ENCODE results near the gene ZNF865. TPM values are rescaled to one million over a fixed set of nuclear protein-coding genes. Genes with fewer than 3 reads are reported as not detected.
A peak's percentile ranks its signal among the peaks of the same experiment; 100 is the strongest.

Gene ZNF865
- total and polyA plus RNA-seq, 2 of the 8 experiments (the other 6 are each of a cell fraction or from before 2014, with no cell fraction given), result 3.5 to 13.6 TPM

DNA sequence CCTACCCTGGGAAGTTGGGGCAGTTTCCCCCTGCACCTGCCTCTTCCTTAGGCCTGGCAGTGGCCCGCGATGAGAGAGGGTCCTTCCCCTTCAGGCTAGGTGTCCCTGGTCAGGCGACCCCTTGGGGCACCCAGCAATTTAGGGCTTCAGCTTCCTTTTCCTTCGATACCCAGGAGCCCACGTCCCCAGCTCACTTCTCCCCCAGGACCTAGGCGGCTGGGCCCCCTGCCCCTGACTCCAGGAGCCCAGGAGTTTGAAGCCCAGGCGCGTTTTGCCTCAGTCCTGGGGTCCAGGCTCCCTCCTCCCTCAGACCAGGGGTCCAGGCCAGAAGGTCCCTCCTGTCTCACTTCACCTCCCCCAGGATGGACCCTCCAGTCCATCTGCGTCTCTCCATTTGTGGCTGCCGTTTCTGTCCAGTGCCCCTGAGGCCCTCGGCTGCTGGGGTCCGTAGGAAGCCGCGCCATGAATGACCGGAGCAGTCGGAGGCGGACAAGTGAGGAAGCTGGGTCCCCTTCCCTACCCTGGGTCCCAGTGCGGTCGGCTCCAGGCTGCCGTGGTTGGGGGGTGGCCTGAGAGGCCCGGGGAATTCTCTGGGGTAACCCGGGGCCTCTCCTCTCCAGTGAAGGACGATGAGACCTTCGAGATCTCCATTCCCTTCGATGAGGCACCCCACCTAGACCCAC, 43.3 kb downstream of the ZNF865 start:
- Histone ChIP-seq H3K23me2 (ENCODE audit: low read depth, low read length) (peaks cover 14% of the 10 kb centered on the region), H3K56ac (replicated peaks; ENCODE audit: insufficient read length, low read depth, low read length) (no peak overlapping the region), H3K4me3 (ENCODE audit: extremely low read depth in 1 of 4, insufficient read depth in 2 of 4, low read depth in 3 of 4, low read length in 4 of 4) (peak overlapping the region; percentile 72 to 85 (median 78)), H3K14ac (ENCODE audit: insufficient read length) (no peak overlapping the region), H3K4me2 (ENCODE audit: insufficient read depth in 1 of 2, low read depth in 2 of 2, low read length in 2 of 2) (peak overlapping the region; percentile 78 to 81), H2BK12ac (ENCODE audit: low read depth, low read length) (no peak overlapping the region), H2BK20ac (ENCODE audit: low read length) (no peak overlapping the region), H4K91ac (replicated peaks; ENCODE audit: insufficient read length, low read length) (peak overlapping the region; percentile 54), H3K4me1 (replicated peaks in 1 of 4; ENCODE audit: control insufficient read depth in 3 of 4, insufficient read depth in 4 of 4, low read length in 3 of 4) (peaks cover 0 to 15% (median 7%) of the 10 kb centered on the region in 4 experiments; a peak in 6 of 7 replicates), H4K20me1 (replicated peaks in 1 of 2; ENCODE audit: control insufficient read depth in 1 of 2, insufficient read depth in 2 of 2, low read length in 2 of 2) (peaks cover 0 to 4% of the 10 kb centered on the region in 2 experiments), H3K36me3 (ENCODE audit: control insufficient read depth in 2 of 4, insufficient read depth in 4 of 4, low read length in 3 of 4) (peaks cover 7 to 13% (median 11%) of the 10 kb centered on the region in 4 experiments), H3K23ac (ENCODE audit: insufficient read length) (no peak overlapping the region), H2BK5ac (ENCODE audit: low read depth, low read length) (peak overlapping the region; percentile 83; the same call in 1 of the 2 replicates), H2BK120ac (replicated peaks; ENCODE audit: low read depth, low read length) (no peak overlapping the region), H3K9me3 (ENCODE audit: insufficient read depth in 2 of 2, low read depth in 1 of 2, low read length in 1 of 2) (no peaks in the 10 kb centered on the region), H3K9ac (replicated peaks in 1 of 4; ENCODE audit: extremely low read depth in 1 of 4, low read depth in 3 of 4, low read length in 3 of 4) (peak overlapping the region in 1 of 4 experiments; percentile 38; a peak in 1 of 7 replicates), H3K18ac (ENCODE audit: extremely low read depth, low read length) (no peak overlapping the region), H3K79me1 (ENCODE audit: low read depth, low read length) (peaks cover 12% of the 10 kb centered on the region), H2AFZ (ENCODE audit: low read length) (no peak overlapping the region), H4K8ac (ENCODE audit: extremely low read depth, insufficient read depth, low read length) (0 out of 2 replicates have a peak overlapping the region, but pooled peaks have one; percentile 14), H3K4ac (replicated peaks; ENCODE audit: insufficient read length, low read depth, low read length) (no peak overlapping the region), H3K27me3 (replicated peaks in 1 of 4; ENCODE audit: control insufficient read depth in 3 of 4, extremely low read depth in 1 of 4, insufficient read depth in 3 of 4, low read length in 3 of 4) (no peaks in the 10 kb centered on the region), H2AK5ac (ENCODE audit: low read depth, low read length) (no peak overlapping the region), H3K27ac (ENCODE audit: low read depth, low read length) (no peak overlapping the region), H4K5ac (ENCODE audit: insufficient read length, low read depth, low read length) (peak overlapping the region; percentile 15), H3K79me2 (ENCODE audit: control insufficient read depth in 1 of 2, insufficient read depth in 2 of 2, low read length in 2 of 2) (peaks cover 4 to 20% of the 10 kb centered on the region in 2 experiments; a peak in 3 of 4 replicates), H2BK15ac (ENCODE audit: low read length) (no peak overlapping the region)
- ChIA-PET CTCF (ENCODE audit: partially characterized antibody) (interaction anchor here (0.6 to 6.9 kb wide), 4 partner anchors 11 to 26 kb away, joined by 3 to 56 read pairs (median 18); no protein-coding TSS in a partner anchor), POLR2A (ENCODE audit: partially characterized antibody) (interaction anchor here (0.7 to 9.2 kb wide), 9 partner anchors 8 to 241 kb away, joined by 3 to 96 read pairs (median 4); partner anchors contain the start of genes UBE2S, ZNF580 and ZNF865)
- no peak for TF ChIP-seq POLR2A (IDR thresholded peaks at IDR 0.05; ENCODE audit: control extremely low read depth in 1 of 2, low read depth in 2 of 2, low read length in 2 of 2)
- TF ChIP-seq, protein P1, sequence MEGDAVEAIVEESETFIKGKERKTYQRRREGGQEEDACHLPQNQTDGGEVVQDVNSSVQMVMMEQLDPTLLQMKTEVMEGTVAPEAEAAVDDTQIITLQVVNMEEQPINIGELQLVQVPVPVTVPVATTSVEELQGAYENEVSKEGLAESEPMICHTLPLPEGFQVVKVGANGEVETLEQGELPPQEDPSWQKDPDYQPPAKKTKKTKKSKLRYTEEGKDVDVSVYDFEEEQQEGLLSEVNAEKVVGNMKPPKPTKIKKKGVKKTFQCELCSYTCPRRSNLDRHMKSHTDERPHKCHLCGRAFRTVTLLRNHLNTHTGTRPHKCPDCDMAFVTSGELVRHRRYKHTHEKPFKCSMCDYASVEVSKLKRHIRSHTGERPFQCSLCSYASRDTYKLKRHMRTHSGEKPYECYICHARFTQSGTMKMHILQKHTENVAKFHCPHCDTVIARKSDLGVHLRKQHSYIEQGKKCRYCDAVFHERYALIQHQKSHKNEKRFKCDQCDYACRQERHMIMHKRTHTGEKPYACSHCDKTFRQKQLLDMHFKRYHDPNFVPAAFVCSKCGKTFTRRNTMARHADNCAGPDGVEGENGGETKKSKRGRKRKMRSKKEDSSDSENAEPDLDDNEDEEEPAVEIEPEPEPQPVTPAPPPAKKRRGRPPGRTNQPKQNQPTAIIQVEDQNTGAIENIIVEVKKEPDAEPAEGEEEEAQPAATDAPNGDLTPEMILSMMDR (IDR thresholded peaks at IDR 0.05; ENCODE audit: control extremely low read depth in 1 of 3, insufficient read depth in 1 of 3, low read depth in 1 of 3, low read length in 3 of 3), result no peak
- peak; percentile 13; the same call in 1 of the 2 replicates for TF ChIP-seq SUZ12 (IDR thresholded peaks at IDR 0.05; ENCODE audit: low read length)
- no peak for TF ChIP-seq HDAC2 (IDR thresholded peaks at IDR 0.05; ENCODE audit: borderline replicate concordance in 1 of 2, low read depth in 2 of 2, low read length in 2 of 2)
- DNase-seq (ENCODE audit: low read depth in 1 of 2, low spot score in 2 of 2), result no peak
- 59% methylated on average over 21 of the region's 25 CpGs; no CpG with 5 or more reads in 1 of the 2 experiments for WGBS, 2 experiments (ENCODE audit: extremely low coverage in 1 of 2, insufficient coverage in 1 of 2, insufficient read length in 1 of 2, insufficient replicate concordance in 2 of 2, low coverage in 1 of 2, low lambda C conversion rate in 2 of 2, missing lambda C conversion rate in 1 of 2)
- no peak for FAIRE-seq

Measured in H1 (cell line).